Measurements from ENCODE around the gene TSC2.

- TF ChIP-seq POLR2AphosphoS5 (IDR thresholded peaks at IDR 0.05; ENCODE audit: low read depth, low read length) (no peak), POLR2A (IDR thresholded peaks at IDR 0.05; ENCODE audit: low read depth, low read length) (no peak)
Observed at GRCh38 chr16:2053897-2054296, 6.1 kb downstream of the TSC2 start.

Measured in GM12892 (cell line).